Naive thymus-derived CD8-positive, alpha-beta T cell (primary cell): ENCODE measurements around the gene NKAIN4. TPM values are rescaled to one million over a fixed set of nuclear protein-coding genes. Genes with fewer than 3 reads are reported as not detected.
"Not testable (repeated sequence)": the region's sequence is repeated elsewhere in the genome, so short reads cannot be mapped to it uniquely, and the experiment has no call there.

Source experiments
- ATAC-seq, 2 donors: fragments of 150-1000 bp; cut with Tn5 transposase in 1 of 2; sonication (Bioruptor Pico), chemical (Tn5 transposase) in 1 of 2; 1 replicate in 1 of 2; 2 replicates in 1 of 2; pipeline ENCODE4 v1.10.0; 2021; ENCODE audit warnings: mild to moderate bottlenecking in 2 of 2, moderate library complexity in 2 of 2
- POLR2A ChIA-PET: fragments of 350-600 bp; sonication (Branson Sonifier 250); formaldehyde crosslinking; loops from one replicate; lab custom pipeline; 2021; ENCODE audit warnings: antibody characterized with exemption; lab: Charles Lee
- DNase-seq, 10 donors: peaks; one replicate each; pipeline versions ENCODE4 v3.0.0 to v3.0.0-alpha.2; 2020 to 2022
- H3K27ac Mint-ChIP-seq, 10 donors: one replicate each; pipeline ENCODE4 v1.8.0; 2020 to 2022; ENCODE audit warnings: mild to moderate bottlenecking in 10 of 10, mixed read lengths in 10 of 10, moderate library complexity in 4 of 10, inconsistent platforms in 1 of 10
- H3K27me3 Mint-ChIP-seq, 5 donors: one replicate each; pipeline ENCODE4 v1.8.0; 2021 to 2022; ENCODE audit warnings: mixed read lengths in 5 of 5
- H3K36me3 Mint-ChIP-seq, 3 donors: one replicate each; pipeline ENCODE4 v1.8.0; 2020 to 2022; ENCODE audit warnings: mixed read lengths in 3 of 3, mild to moderate bottlenecking in 2 of 3, inconsistent platforms in 1 of 3
- H3K4me1 Mint-ChIP-seq, 4 donors: one replicate each; pipeline ENCODE4 v1.8.0; 2021 to 2022; ENCODE audit warnings: mixed read lengths in 4 of 4
- H3K4me3 Mint-ChIP-seq, 10 donors: one replicate each; pipeline ENCODE4 v1.8.0; 2020 to 2022; ENCODE audit warnings: mild to moderate bottlenecking in 10 of 10, mixed read lengths in 10 of 10, moderate library complexity in 6 of 10, inconsistent platforms in 1 of 10
- H3K9me3 Mint-ChIP-seq, 9 donors: one replicate each; pipeline ENCODE4 v1.8.0; 2020 to 2022; ENCODE audit warnings: mixed read lengths in 9 of 9, mild to moderate bottlenecking in 3 of 9, inconsistent platforms in 1 of 9, moderate library complexity in 1 of 9
- polyA plus RNA-seq, 3 donors: library from polyadenylated mRNA; unstranded; fragments of 300-500 nt; fragmentation: Illumina TruSeq; gene quantifications; one replicate each; pipeline ENCODE4 v1.2.3, GENCODE V29; 2021
- total RNA-seq, 8 experiments: library from RNA in 2 of 8; stranded (reverse) in 2 of 8; gene quantifications; one replicate each; pipeline ENCODE4 v1.2.3 and lab custom pipeline; 2021 to 2026

Gene NKAIN4
- total and polyA plus RNA-seq, 5 experiments from 2014 or later = not detected

- DNase-seq (no peak), ATAC-seq (no peak)
- Mint-ChIP-seq H3K4me1 (peaks cover 7 to 12% (median 10%) of the 10 kb centered on the region in 4 donors), H3K4me3 (no peak overlapping the region), H3K27ac (no peak overlapping the region), H3K27me3 (peaks cover 10 to 52% (median 25%) of the 10 kb centered on the region in 5 donors), H3K36me3 (no peaks in the 10 kb centered on the region), H3K9me3 (no peaks in the 10 kb centered on the region)
- POLR2A ChIA-PET = interaction anchor here (1.5 kb wide), 1 partner anchor 13 kb away, joined by 5 read pairs; the partner anchor contains the start of gene ARFGAP1
Observed at GRCh38 chr20:63259734-63260460, 5.6 kb upstream of the NKAIN4 start.

GRCh38 chr20:63258781-63259180 is 4.5 kb upstream of the NKAIN4 start:
- H3K27me3 Mint-ChIP-seq = peaks cover 10 to 47% (median 25%) of the 10 kb centered on the region in 5 donors
- H3K36me3 Mint-ChIP-seq = no peaks in the 10 kb centered on the region
- H3K4me1 Mint-ChIP-seq = peaks cover 7 to 17% (median 10%) of the 10 kb centered on the region in 4 donors
- POLR2A ChIA-PET = interaction anchor here (1.5 kb wide), 1 partner anchor 14 kb away, joined by 5 read pairs; the partner anchor contains the start of gene ARFGAP1
- ATAC-seq (no peak), DNase-seq (no peak)
- no peak overlapping the region for H3K4me3 Mint-ChIP-seq
- no peak overlapping the region for H3K27ac Mint-ChIP-seq
- no peaks in the 10 kb centered on the region for H3K9me3 Mint-ChIP-seq

- peak overlapping the region in 1 of 10 donors; percentile 43 for H3K27ac Mint-ChIP-seq
- no peak for ATAC-seq
- no peaks in the 10 kb centered on the region for H3K9me3 Mint-ChIP-seq
- POLR2A ChIA-PET = no interaction called here
- H3K36me3 Mint-ChIP-seq = peaks cover 0 to 2% (median 0%) of the 10 kb centered on the region in 3 donors
- H3K4me3 Mint-ChIP-seq = no peak overlapping the region
- no peak for DNase-seq
- H3K4me1 Mint-ChIP-seq = peaks cover 8 to 22% (median 16%) of the 10 kb centered on the region in 4 donors
- peaks cover 15 to 50% (median 29%) of the 10 kb centered on the region in 5 donors for H3K27me3 Mint-ChIP-seq
Observed at GRCh38 chr20:63257629-63258028, 3.4 kb upstream of the NKAIN4 start.

GRCh38 chr20:63256954-63257353 is 2.7 kb upstream of the NKAIN4 start:
- Mint-ChIP-seq H3K4me1 (peaks cover 2 to 16% (median 13%) of the 10 kb centered on the region in 4 donors), H3K27me3 (peaks cover 16 to 56% (median 30%) of the 10 kb centered on the region in 5 donors), H3K36me3 (peaks cover 0 to 2% (median 0%) of the 10 kb centered on the region in 3 donors), H3K27ac (peak overlapping the region in 1 of 10 donors; percentile 22), H3K9me3 (no peaks in the 10 kb centered on the region), H3K4me3 (no peak overlapping the region)
- ATAC-seq = no peak
- DNase-seq = no peak
- POLR2A ChIA-PET = no interaction called here

GRCh38 chr20:63255931-63256704 is 1.9 kb upstream of the NKAIN4 start:
- Mint-ChIP-seq H3K9me3 (no peaks in the 10 kb centered on the region), H3K4me1 (peaks cover 2 to 18% (median 11%) of the 10 kb centered on the region in 4 donors), H3K27me3 (peaks cover 18 to 60% (median 30%) of the 10 kb centered on the region in 5 donors), H3K36me3 (peaks cover 0 to 2% (median 0%) of the 10 kb centered on the region in 3 donors), H3K27ac (no peak overlapping the region), H3K4me3 (no peak overlapping the region)
- ATAC-seq (no peak), DNase-seq (no peak)
- POLR2A ChIA-PET = no interaction called here

GRCh38 chr20:63254606-63255384 is 532 bp upstream of the NKAIN4 start:
- Mint-ChIP-seq H3K36me3 (peaks cover 0 to 2% (median 0%) of the 10 kb centered on the region in 3 donors), H3K27me3 (peaks cover 21 to 68% (median 37%) of the 10 kb centered on the region in 5 donors), H3K27ac (no peak overlapping the region), H3K9me3 (no peaks in the 10 kb centered on the region), H3K4me3 (peak overlapping the region; percentile 48 to 79 (median 60)), H3K4me1 (peaks cover 2 to 24% (median 11%) of the 10 kb centered on the region in 4 donors)
- POLR2A ChIA-PET = no interaction called here
- no peak for DNase-seq
- no peak for ATAC-seq

GRCh38 chr20:63253438-63254231 is 628 bp downstream of the NKAIN4 start:
- Mint-ChIP-seq H3K9me3 (no peaks in the 10 kb centered on the region), H3K4me1 (peaks cover 2 to 27% (median 11%) of the 10 kb centered on the region in 4 donors), H3K4me3 (peak overlapping the region in 7 of 10 donors; percentile 14 to 79 (median 46)), H3K27ac (no peak overlapping the region), H3K36me3 (peaks cover 0 to 2% (median 0%) of the 10 kb centered on the region in 3 donors), H3K27me3 (peaks cover 23 to 71% (median 42%) of the 10 kb centered on the region in 5 donors)
- peak; percentile 57 to 65 for ATAC-seq
- POLR2A ChIA-PET = no interaction called here
- DNase-seq = no peak

GRCh38 chr20:63253065-63253437 is 1.2 kb downstream of the NKAIN4 start:
- peaks cover 0 to 2% (median 0%) of the 10 kb centered on the region in 3 donors for H3K36me3 Mint-ChIP-seq
- H3K27me3 Mint-ChIP-seq = peaks cover 26 to 77% (median 46%) of the 10 kb centered on the region in 5 donors
- DNase-seq (no peak), ATAC-seq (no peak)
- no peaks in the 10 kb centered on the region for H3K9me3 Mint-ChIP-seq
- POLR2A ChIA-PET = no interaction called here
- peaks cover 4 to 30% (median 11%) of the 10 kb centered on the region in 4 donors for H3K4me1 Mint-ChIP-seq
- H3K27ac Mint-ChIP-seq = peak overlapping the region in 1 of 10 donors; percentile 67
- H3K4me3 Mint-ChIP-seq = peak overlapping the region; percentile 20 to 79 (median 56)

- Mint-ChIP-seq H3K4me1 (peaks cover 4 to 30% (median 11%) of the 10 kb centered on the region in 4 donors), H3K4me3 (peak overlapping the region in 2 of 10 donors; percentile 31 to 44), H3K9me3 (no peaks in the 10 kb centered on the region), H3K27ac (no peak overlapping the region), H3K36me3 (peaks cover 0 to 2% (median 0%) of the 10 kb centered on the region in 3 donors), H3K27me3 (peaks cover 26 to 74% (median 46%) of the 10 kb centered on the region in 5 donors)
- POLR2A ChIA-PET = no interaction called here
- ATAC-seq (no peak), DNase-seq (no peak)
Observed at GRCh38 chr20:63252284-63252711, 2.0 kb downstream of the NKAIN4 start.

- H3K4me1 Mint-ChIP-seq = peaks cover 4 to 30% (median 11%) of the 10 kb centered on the region in 4 donors
- H3K36me3 Mint-ChIP-seq, ATAC-seq, H3K27ac Mint-ChIP-seq, POLR2A ChIA-PET, DNase-seq, H3K9me3 Mint-ChIP-seq: not testable (repeated sequence)
- H3K27me3 Mint-ChIP-seq = peaks cover 21 to 72% (median 39%) of the 10 kb centered on the region in 5 donors
- peak overlapping the region in 1 of 10 donors; percentile 32 for H3K4me3 Mint-ChIP-seq
Observed at GRCh38 chr20:63251350-63251749, 2.9 kb downstream of the NKAIN4 start.

GRCh38 chr20:63249891-63250290 is 4.4 kb downstream of the NKAIN4 start:
- ATAC-seq = no peak
- POLR2A ChIA-PET = no interaction called here
- Mint-ChIP-seq H3K4me3 (no peak overlapping the region), H3K4me1 (peaks cover 4 to 25% (median 6%) of the 10 kb centered on the region in 4 donors), H3K9me3 (no peaks in the 10 kb centered on the region), H3K36me3 (peaks cover 0 to 2% (median 0%) of the 10 kb centered on the region in 3 donors), H3K27me3 (peaks cover 17 to 68% (median 25%) of the 10 kb centered on the region in 5 donors), H3K27ac (no peak overlapping the region)
- DNase-seq = no peak
